NCI-H2227 treated with DMSO at 0.1 percent for 48 hours (cell line): ENCODE data around the gene DET1.

Experiments
- DNase-seq: peaks from one replicate; lab custom pipeline; 2025; lab: John Stamatoyannopoulos, UW

Gene DET1

DNA sequence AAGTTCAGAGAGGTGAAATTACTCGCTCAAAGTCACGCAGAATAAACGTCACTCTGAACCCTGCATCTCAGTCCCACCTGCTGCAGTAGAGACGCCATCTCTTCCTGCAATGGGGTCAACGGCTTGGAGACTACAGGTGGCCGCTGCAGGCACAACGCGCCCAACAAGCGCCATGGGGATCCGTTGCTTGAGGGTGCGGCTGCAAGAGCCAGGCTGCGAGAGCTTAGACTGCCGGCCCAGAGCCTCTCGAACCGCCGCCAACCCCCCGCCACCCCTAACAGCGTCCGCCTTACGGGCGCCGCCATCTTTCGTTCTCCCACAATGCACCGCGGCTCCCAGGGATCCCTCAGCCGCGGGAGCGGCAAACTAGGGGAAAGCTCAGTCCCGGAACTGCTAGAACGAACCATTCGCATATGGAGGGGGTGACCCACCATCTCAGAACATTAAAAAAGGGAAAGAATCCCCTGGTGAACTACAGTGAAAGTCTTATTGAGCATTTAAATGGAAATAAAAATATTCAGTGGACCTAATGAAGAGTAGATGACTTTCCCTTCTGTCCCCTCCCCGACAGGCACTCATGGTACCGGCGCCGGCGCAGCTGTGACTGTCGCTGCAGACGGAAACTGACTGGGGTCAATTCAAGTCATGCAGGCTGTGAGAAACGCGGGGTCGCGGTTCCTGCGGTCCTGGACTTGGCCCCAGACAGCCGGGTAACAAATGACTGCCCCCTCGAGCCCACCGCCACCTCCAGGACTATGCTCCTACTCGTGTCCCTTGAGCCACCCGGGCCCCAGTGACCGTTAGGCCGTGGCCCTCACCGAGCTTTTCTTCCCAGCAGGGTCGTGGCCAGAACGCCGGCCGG lies 79.2 kb downstream of the DET1 start, which contains the start of the genes MRPL46 and MRPS11:
Gene MRPL46, minus strand, starts transcription at position 316 of the 862 bp plus-strand sequence. Its CDS starts 11 bp downstream, at position 305.
Gene MRPS11, plus strand, starts transcription at position 636 of the 862 bp plus-strand sequence. Its CDS starts 10 bp downstream, at position 646.
- DNase-seq = peak; percentile 95

GRCh38 chr15:88465633-88466224 lies 80.8 kb downstream of the DET1 start:
- DNase-seq = no peak

- no peak for DNase-seq
Measured at GRCh38 chr15:88463870-88464532, 82.5 kb downstream of the DET1 start.
